ENCODE data around the gene SAPCD1. TPM values are rescaled to one million over a fixed set of nuclear protein-coding genes. Genes with fewer than 3 reads are reported as not detected.
A peak's percentile ranks its signal among the peaks of the same experiment; 100 is the strongest.

SAPCD1 gene
- total and polyA plus RNA-seq, 10 of the 15 experiments (the other 5 are each of a cell fraction or from before 2014, with no cell fraction given) = 1.6 to 13.0 (median 5.4) TPM

- no peak for TF ChIP-seq ZNF592 (IDR thresholded peaks at IDR 0.05)
- TF ChIP-seq MEF2B (IDR thresholded peaks at IDR 0.05; ENCODE audit: partially characterized antibody, poor library complexity, severe bottlenecking) = no peak
- TF ChIP-seq TBL1XR1 (IDR thresholded peaks at IDR 0.05; ENCODE audit: low read depth, low read length) = no peak
- TF ChIP-seq, protein P1, sequence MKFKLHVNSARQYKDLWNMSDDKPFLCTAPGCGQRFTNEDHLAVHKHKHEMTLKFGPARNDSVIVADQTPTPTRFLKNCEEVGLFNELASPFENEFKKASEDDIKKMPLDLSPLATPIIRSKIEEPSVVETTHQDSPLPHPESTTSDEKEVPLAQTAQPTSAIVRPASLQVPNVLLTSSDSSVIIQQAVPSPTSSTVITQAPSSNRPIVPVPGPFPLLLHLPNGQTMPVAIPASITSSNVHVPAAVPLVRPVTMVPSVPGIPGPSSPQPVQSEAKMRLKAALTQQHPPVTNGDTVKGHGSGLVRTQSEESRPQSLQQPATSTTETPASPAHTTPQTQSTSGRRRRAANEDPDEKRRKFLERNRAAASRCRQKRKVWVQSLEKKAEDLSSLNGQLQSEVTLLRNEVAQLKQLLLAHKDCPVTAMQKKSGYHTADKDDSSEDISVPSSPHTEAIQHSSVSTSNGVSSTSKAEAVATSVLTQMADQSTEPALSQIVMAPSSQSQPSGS (IDR thresholded peaks at IDR 0.05; ENCODE audit: low read length) = no peak
- TF ChIP-seq, protein P2, sequence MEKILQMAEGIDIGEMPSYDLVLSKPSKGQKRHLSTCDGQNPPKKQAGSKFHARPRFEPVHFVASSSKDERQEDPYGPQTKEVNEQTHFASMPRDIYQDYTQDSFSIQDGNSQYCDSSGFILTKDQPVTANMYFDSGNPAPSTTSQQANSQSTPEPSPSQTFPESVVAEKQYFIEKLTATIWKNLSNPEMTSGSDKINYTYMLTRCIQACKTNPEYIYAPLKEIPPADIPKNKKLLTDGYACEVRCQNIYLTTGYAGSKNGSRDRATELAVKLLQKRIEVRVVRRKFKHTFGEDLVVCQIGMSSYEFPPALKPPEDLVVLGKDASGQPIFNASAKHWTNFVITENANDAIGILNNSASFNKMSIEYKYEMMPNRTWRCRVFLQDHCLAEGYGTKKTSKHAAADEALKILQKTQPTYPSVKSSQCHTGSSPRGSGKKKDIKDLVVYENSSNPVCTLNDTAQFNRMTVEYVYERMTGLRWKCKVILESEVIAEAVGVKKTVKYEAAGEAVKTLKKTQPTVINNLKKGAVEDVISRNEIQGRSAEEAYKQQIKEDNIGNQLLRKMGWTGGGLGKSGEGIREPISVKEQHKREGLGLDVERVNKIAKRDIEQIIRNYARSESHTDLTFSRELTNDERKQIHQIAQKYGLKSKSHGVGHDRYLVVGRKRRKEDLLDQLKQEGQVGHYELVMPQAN (conservative IDR thresholded peaks at IDR 0.05) = peak; percentile 96
- TF ChIP-seq TAF1 (IDR thresholded peaks at IDR 0.05; ENCODE audit: borderline replicate concordance, low read depth, low read length) = peak; percentile 47
- TF ChIP-seq MEF2A (IDR thresholded peaks at IDR 0.05; ENCODE audit: insufficient read depth, low read depth, low read length) = no peak
- TF ChIP-seq, protein P3, sequence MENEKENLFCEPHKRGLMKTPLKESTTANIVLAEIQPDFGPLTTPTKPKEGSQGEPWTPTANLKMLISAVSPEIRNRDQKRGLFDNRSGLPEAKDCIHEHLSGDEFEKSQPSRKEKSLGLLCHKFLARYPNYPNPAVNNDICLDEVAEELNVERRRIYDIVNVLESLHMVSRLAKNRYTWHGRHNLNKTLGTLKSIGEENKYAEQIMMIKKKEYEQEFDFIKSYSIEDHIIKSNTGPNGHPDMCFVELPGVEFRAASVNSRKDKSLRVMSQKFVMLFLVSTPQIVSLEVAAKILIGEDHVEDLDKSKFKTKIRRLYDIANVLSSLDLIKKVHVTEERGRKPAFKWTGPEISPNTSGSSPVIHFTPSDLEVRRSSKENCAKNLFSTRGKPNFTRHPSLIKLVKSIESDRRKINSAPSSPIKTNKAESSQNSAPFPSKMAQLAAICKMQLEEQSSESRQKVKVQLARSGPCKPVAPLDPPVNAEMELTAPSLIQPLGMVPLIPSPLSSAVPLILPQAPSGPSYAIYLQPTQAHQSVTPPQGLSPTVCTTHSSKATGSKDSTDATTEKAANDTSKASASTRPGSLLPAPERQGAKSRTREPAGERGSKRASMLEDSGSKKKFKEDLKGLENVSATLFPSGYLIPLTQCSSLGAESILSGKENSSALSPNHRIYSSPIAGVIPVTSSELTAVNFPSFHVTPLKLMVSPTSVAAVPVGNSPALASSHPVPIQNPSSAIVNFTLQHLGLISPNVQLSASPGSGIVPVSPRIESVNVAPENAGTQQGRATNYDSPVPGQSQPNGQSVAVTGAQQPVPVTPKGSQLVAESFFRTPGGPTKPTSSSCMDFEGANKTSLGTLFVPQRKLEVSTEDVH (IDR thresholded peaks at IDR 0.05; ENCODE audit: low read depth, partially characterized antibody) = no peak
- TF ChIP-seq REST (IDR thresholded peaks at IDR 0.05; ENCODE audit: low read depth, low read length) = no peak
- TF ChIP-seq TCF12 (IDR thresholded peaks at IDR 0.05; ENCODE audit: low read depth, low read length) = 0 out of 2 replicates have a peak, but pooled peaks have one; percentile 36
- peak; percentile 8 for TF ChIP-seq SMAD5 (IDR thresholded peaks at IDR 0.05; ENCODE audit: low read depth)
- TF ChIP-seq EP300 (IDR thresholded peaks at IDR 0.05; ENCODE audit: borderline replicate concordance in 1 of 2, control insufficient read depth in 1 of 2, low read depth in 2 of 2, low read length in 2 of 2) = no peak; a peak in 1 of 4 replicates
- TF ChIP-seq RUNX3 (IDR thresholded peaks at IDR 0.05; ENCODE audit: low read length) = no peak
- TF ChIP-seq SMC3 (IDR thresholded peaks at IDR 0.05; ENCODE audit: borderline replicate concordance, low read length) = no peak
These were observed 22.6 kb upstream of the SAPCD1 start, which contains the start of gene MSH5 (continued) for GRCh38 chr6:31739639-31740396.

All from GM12878 (cell line).